ENCODE data around the gene LTBP1. TPM values are rescaled to one million over a fixed set of nuclear protein-coding genes. Genes with fewer than 3 reads are reported as not detected.
"Not testable (repeated sequence)": the region's sequence is repeated elsewhere in the genome, so short reads cannot be mapped to it uniquely, and the experiment has no call there.

Gene LTBP1
- total and polyA plus RNA-seq, 10 of the 15 experiments (the other 5 are each of a cell fraction or from before 2014, with no cell fraction given), result 0.01 to 0.28 (median 0.12) TPM; not detected in 2

DNA sequence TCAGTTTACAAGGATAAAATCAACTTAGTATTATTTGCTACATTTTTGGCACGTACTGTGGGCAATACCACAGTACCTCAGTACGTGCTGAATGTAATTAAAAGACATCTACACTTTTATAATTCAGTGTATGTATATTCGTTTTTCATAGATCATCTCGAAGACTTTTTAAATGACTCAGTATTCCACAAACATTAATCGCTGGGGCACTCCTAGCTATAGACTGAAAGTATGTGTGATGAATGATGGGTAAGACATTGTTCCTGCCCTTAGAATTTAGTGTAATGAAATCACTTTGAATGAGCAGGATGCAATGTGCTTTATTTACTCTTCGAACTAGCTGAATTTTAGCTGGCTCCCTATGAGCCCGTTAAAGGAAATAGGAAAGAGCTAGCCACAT, 284.1 kb downstream of the LTBP1 start:
- H2AFZ ChIP-seq (ENCODE audit: control insufficient read depth, low read depth, low read length), result no peak overlapping the region
- TF ChIP-seq, protein P1, sequence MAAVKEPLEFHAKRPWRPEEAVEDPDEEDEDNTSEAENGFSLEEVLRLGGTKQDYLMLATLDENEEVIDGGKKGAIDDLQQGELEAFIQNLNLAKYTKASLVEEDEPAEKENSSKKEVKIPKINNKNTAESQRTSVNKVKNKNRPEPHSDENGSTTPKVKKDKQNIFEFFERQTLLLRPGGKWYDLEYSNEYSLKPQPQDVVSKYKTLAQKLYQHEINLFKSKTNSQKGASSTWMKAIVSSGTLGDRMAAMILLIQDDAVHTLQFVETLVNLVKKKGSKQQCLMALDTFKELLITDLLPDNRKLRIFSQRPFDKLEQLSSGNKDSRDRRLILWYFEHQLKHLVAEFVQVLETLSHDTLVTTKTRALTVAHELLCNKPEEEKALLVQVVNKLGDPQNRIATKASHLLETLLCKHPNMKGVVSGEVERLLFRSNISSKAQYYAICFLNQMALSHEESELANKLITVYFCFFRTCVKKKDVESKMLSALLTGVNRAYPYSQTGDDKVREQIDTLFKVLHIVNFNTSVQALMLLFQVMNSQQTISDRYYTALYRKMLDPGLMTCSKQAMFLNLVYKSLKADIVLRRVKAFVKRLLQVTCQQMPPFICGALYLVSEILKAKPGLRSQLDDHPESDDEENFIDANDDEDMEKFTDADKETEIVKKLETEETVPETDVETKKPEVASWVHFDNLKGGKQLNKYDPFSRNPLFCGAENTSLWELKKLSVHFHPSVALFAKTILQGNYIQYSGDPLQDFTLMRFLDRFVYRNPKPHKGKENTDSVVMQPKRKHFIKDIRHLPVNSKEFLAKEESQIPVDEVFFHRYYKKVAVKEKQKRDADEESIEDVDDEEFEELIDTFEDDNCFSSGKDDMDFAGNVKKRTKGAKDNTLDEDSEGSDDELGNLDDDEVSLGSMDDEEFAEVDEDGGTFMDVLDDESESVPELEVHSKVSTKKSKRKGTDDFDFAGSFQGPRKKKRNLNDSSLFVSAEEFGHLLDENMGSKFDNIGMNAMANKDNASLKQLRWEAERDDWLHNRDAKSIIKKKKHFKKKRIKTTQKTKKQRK (IDR thresholded peaks at IDR 0.05; ENCODE audit: low read depth, low read length), result no peak
- TF ChIP-seq NR2F1 (conservative IDR thresholded peaks at IDR 0.05) (no peak), HCFC1 (IDR thresholded peaks at IDR 0.05; ENCODE audit: low read length) (no peak), SREBF2 (IDR thresholded peaks at IDR 0.05; ENCODE audit: low read length) (no peak), KDM1A (IDR thresholded peaks at IDR 0.05; ENCODE audit: borderline replicate concordance) (no peak), MEF2A (IDR thresholded peaks at IDR 0.05; ENCODE audit: insufficient read depth, low read depth, low read length) (no peak), CBFB (IDR thresholded peaks at IDR 0.05; ENCODE audit: low read depth) (no peak)
- TF ChIP-seq, protein P2, sequence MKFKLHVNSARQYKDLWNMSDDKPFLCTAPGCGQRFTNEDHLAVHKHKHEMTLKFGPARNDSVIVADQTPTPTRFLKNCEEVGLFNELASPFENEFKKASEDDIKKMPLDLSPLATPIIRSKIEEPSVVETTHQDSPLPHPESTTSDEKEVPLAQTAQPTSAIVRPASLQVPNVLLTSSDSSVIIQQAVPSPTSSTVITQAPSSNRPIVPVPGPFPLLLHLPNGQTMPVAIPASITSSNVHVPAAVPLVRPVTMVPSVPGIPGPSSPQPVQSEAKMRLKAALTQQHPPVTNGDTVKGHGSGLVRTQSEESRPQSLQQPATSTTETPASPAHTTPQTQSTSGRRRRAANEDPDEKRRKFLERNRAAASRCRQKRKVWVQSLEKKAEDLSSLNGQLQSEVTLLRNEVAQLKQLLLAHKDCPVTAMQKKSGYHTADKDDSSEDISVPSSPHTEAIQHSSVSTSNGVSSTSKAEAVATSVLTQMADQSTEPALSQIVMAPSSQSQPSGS (IDR thresholded peaks at IDR 0.05; ENCODE audit: low read length), result no peak
- no peak overlapping the region for H3K4me2 ChIP-seq (ENCODE audit: control insufficient read depth, insufficient read depth)
- POLR2A ChIA-PET, result no interaction called here
- SMC1A ChIA-PET (ENCODE audit: uncharacterized antibody, unreplicated experiment), result interaction anchor here (1.1 kb wide), 1 partner anchor 12 kb away, joined by 3 read pairs; no protein-coding TSS in a partner anchor
- ATAC-seq (no peak), DNase-seq (ENCODE audit: low read depth, low spot score) (no peak), FAIRE-seq (peak; percentile 66)
- no peaks in the 10 kb centered on the region; a peak in 1 of 4 replicates for H3K27me3 ChIP-seq (replicated peaks in 1 of 2; ENCODE audit: control insufficient read depth in 2 of 2, insufficient read depth in 2 of 2, low read length in 1 of 2)
- H3K79me2 ChIP-seq (ENCODE audit: control insufficient read depth, insufficient read depth, low read length), result no peaks in the 10 kb centered on the region
- BruUV-seq (replicated peaks), result no TSS peak
- H3K27ac ChIP-seq (ENCODE audit: control insufficient read depth, insufficient read depth), result no peak overlapping the region
- no peaks in the 10 kb centered on the region for H3K9me3 ChIP-seq (replicated peaks; ENCODE audit: control insufficient read depth, insufficient read depth, low read length)
- H3K9ac ChIP-seq (ENCODE audit: control insufficient read depth, insufficient read depth, low read length), result no peak overlapping the region
- no peak overlapping the region for H3K4me3 ChIP-seq
- intact Hi-C loops (cut with micrococcal nuclease; ENCODE audit: unreplicated experiment), result no loop called here
- CTCF ChIA-PET, result no interaction called here
- RAD21 ChIA-PET (ENCODE audit: unreplicated experiment), result no interaction called here
- no peaks in the 10 kb centered on the region for H4K20me1 ChIP-seq (ENCODE audit: control insufficient read depth, insufficient read depth)
- no peaks in the 10 kb centered on the region for H3K36me3 ChIP-seq (ENCODE audit: control insufficient read depth in 2 of 2, insufficient read depth in 2 of 2, low read length in 1 of 2)
- in situ Hi-C loops (cut with MboI), result no loop called here
- H3K4me1 ChIP-seq (ENCODE audit: control insufficient read depth, insufficient read depth, low read length), result no peaks in the 10 kb centered on the region
- WGBS (ENCODE audit: insufficient coverage, insufficient replicate concordance, low lambda C conversion rate, missing lambda C conversion rate), result 28% methylated on average over 7 of the region's 7 CpGs

DNA sequence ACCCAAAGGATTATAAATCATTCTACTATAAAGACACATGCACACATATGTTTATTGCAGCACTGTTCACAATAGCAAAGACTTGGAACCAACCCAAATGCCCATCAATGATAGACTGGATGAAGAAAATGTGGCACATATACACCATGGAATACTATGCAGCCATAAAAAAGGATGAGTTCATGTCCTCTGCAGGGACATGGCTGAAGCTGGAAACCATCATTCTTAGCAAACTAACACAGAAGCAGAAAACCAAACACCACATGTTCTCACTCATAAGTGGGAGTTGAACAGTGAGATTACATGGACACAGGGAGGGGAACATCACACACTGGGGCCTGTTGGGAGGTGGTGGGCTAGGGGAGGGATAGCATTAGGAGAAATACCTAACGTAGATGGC, 288.8 kb downstream of the LTBP1 start:
- 0% methylated on average over 1 of the region's 1 CpG for WGBS (ENCODE audit: insufficient coverage, insufficient replicate concordance, low lambda C conversion rate, missing lambda C conversion rate)
- in situ Hi-C loops (cut with MboI); H3K79me2 ChIP-seq (ENCODE audit: control insufficient read depth, insufficient read depth, low read length); H3K36me3 ChIP-seq (ENCODE audit: control insufficient read depth in 2 of 2, insufficient read depth in 2 of 2, low read length in 1 of 2); H3K4me2 ChIP-seq (ENCODE audit: control insufficient read depth, insufficient read depth); H2AFZ ChIP-seq (ENCODE audit: control insufficient read depth, low read depth, low read length); H3K9me3 ChIP-seq (replicated peaks; ENCODE audit: control insufficient read depth, insufficient read depth, low read length); ATAC-seq; RAD21 ChIA-PET (ENCODE audit: unreplicated experiment); BruUV-seq (replicated peaks); intact Hi-C loops (cut with micrococcal nuclease; ENCODE audit: unreplicated experiment); H4K20me1 ChIP-seq (ENCODE audit: control insufficient read depth, insufficient read depth); CTCF ChIA-PET; POLR2A ChIA-PET; DNase-seq (ENCODE audit: low read depth, low spot score); SMC1A ChIA-PET (ENCODE audit: uncharacterized antibody, unreplicated experiment); H3K9ac ChIP-seq (ENCODE audit: control insufficient read depth, insufficient read depth, low read length); FAIRE-seq; H3K4me3 ChIP-seq; H3K27me3 ChIP-seq (replicated peaks in 1 of 2; ENCODE audit: control insufficient read depth in 2 of 2, insufficient read depth in 2 of 2, low read length in 1 of 2); H3K4me1 ChIP-seq (ENCODE audit: control insufficient read depth, insufficient read depth, low read length); H3K27ac ChIP-seq (ENCODE audit: control insufficient read depth, insufficient read depth): not testable (repeated sequence)

Data from GM12878 (cell line).